IMR-90 (cell line): ENCODE data around the gene SNRNP27.

ENCODE experiments used
- BHLHE40 ChIP-seq: fragments of 150-350 bp; IDR thresholded peaks from 2 replicates; pipeline ENCODE4 v1.6.1; 2016; ENCODE audit warnings: mild to moderate bottlenecking, low read depth, low read length
- CEBPB ChIP-seq: IDR thresholded peaks from 2 replicates; pipeline ENCODE4 v1.6.1; 2012; ENCODE audit warnings: low read depth, low read length, improper control_type of control experiment
- CHD1 ChIP-seq: IDR thresholded peaks from 2 replicates; pipeline ENCODE4 v1.6.1; 2012; ENCODE audit warnings: low read depth, low read length, improper control_type of control experiment
- CTCF ChIP-seq: conservative IDR thresholded peaks from 2 replicates; pipeline ENCODE4 v1.5.1; 2012; ENCODE audit warnings: mild to moderate bottlenecking, low read depth, low read length, improper control_type of control experiment
- POLR2A ChIP-seq: IDR thresholded peaks from 2 replicates; pipeline ENCODE4 v1.6.1; 2012; ENCODE audit warnings: mild to moderate bottlenecking, low read depth, low read length
- RAD21 ChIP-seq: IDR thresholded peaks from 2 replicates; pipeline ENCODE4 v1.6.1; 2012; ENCODE audit warnings: low read length, improper control_type of control experiment
- RCOR1 ChIP-seq: IDR thresholded peaks from 2 replicates; pipeline ENCODE4 v1.6.1; 2012; ENCODE audit warnings: mild to moderate bottlenecking, low read length, improper control_type of control experiment; ENCODE audit not compliant: insufficient replicate concordance
- RFX5 ChIP-seq: IDR thresholded peaks from 2 replicates; pipeline ENCODE4 v1.8.0; 2012; ENCODE audit warnings: low read depth, mild to moderate bottlenecking, low read length, moderate library complexity
- SMC3 ChIP-seq: fragments of 150-350 bp; IDR thresholded peaks from 2 replicates; pipeline ENCODE4 v1.6.1; 2016; ENCODE audit warnings: low read depth, mild to moderate bottlenecking, antibody characterized with exemption, low read length, moderate library complexity
- USF2 ChIP-seq: fragments of 150-350 bp; IDR thresholded peaks from 2 replicates; pipeline ENCODE4 v1.6.1; 2017; ENCODE audit warnings: mild to moderate bottlenecking, antibody characterized with exemption, low read length, low read depth

GRCh38 chr2:69911985-69912563, 18.3 kb downstream of the SNRNP27 start:
- TF ChIP-seq CTCF (peak; percentile 71), BHLHE40 (no peak), POLR2A (no peak), RCOR1 (no peak), RFX5 (no peak), CEBPB (no peak), RAD21 (peak; percentile 80), SMC3 (peak; percentile 78), USF2 (no peak), CHD1 (no peak)
